ENCODE results near the gene PRR7.

The PRR7 gene

DNA sequence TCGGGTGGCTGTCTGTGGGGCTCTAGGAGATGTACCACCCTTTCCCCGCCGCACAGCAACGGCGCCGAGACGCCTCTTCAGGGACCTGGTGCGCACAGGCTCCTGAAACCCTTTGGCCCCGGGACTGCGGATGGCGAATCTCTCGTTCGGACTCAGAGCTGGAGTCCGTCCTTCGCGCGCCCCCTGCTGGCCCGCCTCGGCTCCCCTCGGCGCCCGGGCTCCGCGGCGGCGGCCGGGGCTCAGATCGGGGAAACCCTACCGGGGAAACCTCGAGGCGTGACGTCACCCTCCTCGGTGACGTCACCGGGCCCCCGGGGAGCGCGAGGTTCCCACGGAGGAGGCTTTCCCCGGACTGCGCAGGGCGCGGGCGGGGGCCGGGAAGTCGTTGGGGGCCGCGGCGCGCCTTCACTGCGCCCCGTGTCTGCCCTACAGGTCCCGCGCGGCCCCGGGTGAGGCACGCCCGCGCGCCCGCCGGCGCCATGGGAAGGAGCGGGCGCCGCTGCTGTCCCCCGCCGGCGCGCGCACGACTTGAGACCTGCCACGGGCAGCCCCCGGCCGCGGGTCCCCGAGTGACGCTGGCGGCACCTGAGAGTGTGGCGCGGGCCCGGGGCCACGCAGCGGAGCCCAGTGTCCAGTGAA is 7.9 kb downstream of the PRR7 start:
- Histone ChIP-seq H3K4me3 (ENCODE audit: low read depth, low read length, poor library complexity, severe bottlenecking) (peak overlapping the region; percentile 78), H3K9me3 (ENCODE audit: low read length) (no peaks in the 10 kb centered on the region), H3K9me2 (ENCODE audit: low read depth, low read length) (no peaks in the 10 kb centered on the region), H3K9ac (ENCODE audit: low read length) (peak overlapping the region; percentile 91), H3K36me3 (ENCODE audit: insufficient read depth, low read length) (peaks cover 27% of the 10 kb centered on the region; the same call in 1 of the 2 replicates), H3K79me2 (ENCODE audit: insufficient read depth, low read length) (no peaks in the 10 kb centered on the region), H3K27me3 (ENCODE audit: insufficient read depth, low read length) (no peaks in the 10 kb centered on the region), H2AFZ (ENCODE audit: low read length) (no peak overlapping the region), H4K20me1 (ENCODE audit: insufficient read depth, low read length) (no peaks in the 10 kb centered on the region), H3K27ac (ENCODE audit: low read depth, low read length, poor library complexity, severe bottlenecking) (peak overlapping the region; percentile 96), H3K4me2 (ENCODE audit: low read length) (peak overlapping the region; percentile 83), H3K4me1 (ENCODE audit: insufficient read depth, low read length, severe bottlenecking) (peaks cover 36% of the 10 kb centered on the region), H3F3A (ENCODE audit: insufficient read depth, low read length) (no peaks in the 10 kb centered on the region)
- TF ChIP-seq, protein P1, sequence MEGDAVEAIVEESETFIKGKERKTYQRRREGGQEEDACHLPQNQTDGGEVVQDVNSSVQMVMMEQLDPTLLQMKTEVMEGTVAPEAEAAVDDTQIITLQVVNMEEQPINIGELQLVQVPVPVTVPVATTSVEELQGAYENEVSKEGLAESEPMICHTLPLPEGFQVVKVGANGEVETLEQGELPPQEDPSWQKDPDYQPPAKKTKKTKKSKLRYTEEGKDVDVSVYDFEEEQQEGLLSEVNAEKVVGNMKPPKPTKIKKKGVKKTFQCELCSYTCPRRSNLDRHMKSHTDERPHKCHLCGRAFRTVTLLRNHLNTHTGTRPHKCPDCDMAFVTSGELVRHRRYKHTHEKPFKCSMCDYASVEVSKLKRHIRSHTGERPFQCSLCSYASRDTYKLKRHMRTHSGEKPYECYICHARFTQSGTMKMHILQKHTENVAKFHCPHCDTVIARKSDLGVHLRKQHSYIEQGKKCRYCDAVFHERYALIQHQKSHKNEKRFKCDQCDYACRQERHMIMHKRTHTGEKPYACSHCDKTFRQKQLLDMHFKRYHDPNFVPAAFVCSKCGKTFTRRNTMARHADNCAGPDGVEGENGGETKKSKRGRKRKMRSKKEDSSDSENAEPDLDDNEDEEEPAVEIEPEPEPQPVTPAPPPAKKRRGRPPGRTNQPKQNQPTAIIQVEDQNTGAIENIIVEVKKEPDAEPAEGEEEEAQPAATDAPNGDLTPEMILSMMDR (IDR thresholded peaks at IDR 0.05; ENCODE audit: low read length): peak; percentile 84
- TF ChIP-seq EZH2 (IDR thresholded peaks at IDR 0.05; ENCODE audit: borderline replicate concordance, low read length): no peak

DNA sequence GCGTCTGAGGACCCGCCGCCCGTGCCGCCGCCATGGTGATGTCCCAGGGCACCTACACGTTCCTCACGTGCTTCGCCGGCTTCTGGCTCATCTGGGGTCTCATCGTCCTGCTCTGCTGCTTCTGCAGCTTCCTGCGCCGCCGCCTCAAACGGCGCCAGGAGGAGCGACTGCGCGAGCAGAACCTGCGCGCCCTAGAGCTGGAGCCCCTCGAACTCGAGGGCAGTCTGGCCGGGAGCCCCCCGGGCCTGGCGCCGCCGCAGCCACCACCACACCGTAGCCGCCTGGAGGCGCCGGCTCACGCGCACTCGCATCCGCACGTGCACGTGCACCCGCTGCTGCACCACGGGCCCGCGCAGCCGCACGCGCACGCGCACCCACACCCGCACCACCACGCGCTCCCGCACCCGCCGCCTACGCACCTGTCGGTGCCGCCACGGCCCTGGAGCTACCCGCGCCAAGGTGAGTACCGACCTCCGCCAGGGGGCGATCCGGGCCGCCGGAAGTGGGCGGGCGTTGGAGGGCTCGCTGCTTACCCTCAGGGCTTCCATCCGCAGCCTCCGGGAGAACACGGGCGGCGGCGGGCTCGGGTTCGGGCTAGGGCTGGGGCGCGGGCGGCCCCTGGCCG is 8.5 kb downstream of the PRR7 start:
- no peaks in the 10 kb centered on the region for H3K9me2 ChIP-seq (ENCODE audit: low read depth, low read length)
- H4K20me1 ChIP-seq (ENCODE audit: insufficient read depth, low read length): no peaks in the 10 kb centered on the region
- no peaks in the 10 kb centered on the region for H3K9me3 ChIP-seq (ENCODE audit: low read length)
- TF ChIP-seq, protein P1 (IDR thresholded peaks at IDR 0.05; ENCODE audit: low read length): peak; percentile 80
- no peak for TF ChIP-seq EZH2 (IDR thresholded peaks at IDR 0.05; ENCODE audit: borderline replicate concordance, low read length)
- H3K4me2 ChIP-seq (ENCODE audit: low read length): peak overlapping the region; percentile 83
- peak overlapping the region; percentile 78 for H3K4me3 ChIP-seq (ENCODE audit: low read depth, low read length, poor library complexity, severe bottlenecking)
- H3K27me3 ChIP-seq (ENCODE audit: insufficient read depth, low read length): no peaks in the 10 kb centered on the region
- H3K27ac ChIP-seq (ENCODE audit: low read depth, low read length, poor library complexity, severe bottlenecking): peak overlapping the region; percentile 96
- no peaks in the 10 kb centered on the region for H3K79me2 ChIP-seq (ENCODE audit: insufficient read depth, low read length)
- H3K36me3 ChIP-seq (ENCODE audit: insufficient read depth, low read length): peaks cover 33% of the 10 kb centered on the region; the same call in 1 of the 2 replicates
- no peaks in the 10 kb centered on the region for H3F3A ChIP-seq (ENCODE audit: insufficient read depth, low read length)
- no peak overlapping the region for H2AFZ ChIP-seq (ENCODE audit: low read length)
- H3K4me1 ChIP-seq (ENCODE audit: insufficient read depth, low read length, severe bottlenecking): peaks cover 36% of the 10 kb centered on the region
- peak overlapping the region; percentile 91 for H3K9ac ChIP-seq (ENCODE audit: low read length)

DNA sequence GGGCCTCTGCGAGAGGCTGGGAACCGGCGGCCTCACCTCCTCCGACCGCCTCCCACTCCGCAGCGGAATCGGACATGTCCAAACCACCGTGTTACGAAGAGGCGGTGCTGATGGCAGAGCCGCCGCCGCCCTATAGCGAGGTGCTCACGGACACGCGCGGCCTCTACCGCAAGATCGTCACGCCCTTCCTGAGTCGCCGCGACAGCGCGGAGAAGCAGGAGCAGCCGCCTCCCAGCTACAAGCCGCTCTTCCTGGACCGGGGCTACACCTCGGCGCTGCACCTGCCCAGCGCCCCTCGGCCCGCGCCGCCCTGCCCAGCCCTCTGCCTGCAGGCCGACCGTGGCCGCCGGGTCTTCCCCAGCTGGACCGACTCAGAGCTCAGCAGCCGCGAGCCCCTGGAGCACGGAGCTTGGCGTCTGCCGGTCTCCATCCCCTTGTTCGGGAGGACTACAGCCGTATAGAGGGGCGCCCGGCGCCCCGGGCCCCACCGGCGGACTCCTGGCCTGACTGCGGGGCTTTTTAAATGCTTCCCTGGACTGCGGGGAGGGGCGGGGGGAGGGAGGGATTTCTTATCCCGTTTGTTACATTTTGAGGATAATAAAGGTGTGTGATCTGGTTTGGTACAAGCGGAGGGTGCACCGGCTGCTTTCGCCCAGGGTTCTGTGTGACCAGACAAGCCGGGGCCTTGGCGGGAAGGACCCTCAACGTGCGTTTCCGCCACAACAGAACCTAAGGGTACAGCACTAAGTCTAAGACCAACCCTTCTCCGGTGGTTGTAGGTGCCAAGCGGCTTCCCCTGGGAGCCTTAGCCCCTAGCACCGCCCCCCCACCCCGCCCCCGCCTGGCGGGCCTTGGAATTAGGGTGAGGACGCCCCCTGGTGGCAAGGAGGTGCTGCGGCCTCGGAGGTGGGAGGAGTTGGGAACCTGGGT is 9.3 kb downstream of the PRR7 start:
- Histone ChIP-seq H3K4me1 (ENCODE audit: insufficient read depth, low read length, severe bottlenecking) (peaks cover 36% of the 10 kb centered on the region), H3K27me3 (ENCODE audit: insufficient read depth, low read length) (no peaks in the 10 kb centered on the region), H3K9me2 (ENCODE audit: low read depth, low read length) (no peaks in the 10 kb centered on the region), H3F3A (ENCODE audit: insufficient read depth, low read length) (no peaks in the 10 kb centered on the region), H3K4me2 (ENCODE audit: low read length) (peak overlapping the region; percentile 83), H3K4me3 (ENCODE audit: low read depth, low read length, poor library complexity, severe bottlenecking) (peak overlapping the region; percentile 78), H3K36me3 (ENCODE audit: insufficient read depth, low read length) (peaks cover 39% of the 10 kb centered on the region; the same call in 1 of the 2 replicates), H3K27ac (ENCODE audit: low read depth, low read length, poor library complexity, severe bottlenecking) (peak overlapping the region; percentile 96), H3K9me3 (ENCODE audit: low read length) (no peaks in the 10 kb centered on the region), H4K20me1 (ENCODE audit: insufficient read depth, low read length) (no peaks in the 10 kb centered on the region), H2AFZ (ENCODE audit: low read length) (no peak overlapping the region), H3K79me2 (ENCODE audit: insufficient read depth, low read length) (no peaks in the 10 kb centered on the region), H3K9ac (ENCODE audit: low read length) (peak overlapping the region; percentile 91)
- TF ChIP-seq, protein P1 (IDR thresholded peaks at IDR 0.05; ENCODE audit: low read length): peak; percentile 94
- TF ChIP-seq EZH2 (IDR thresholded peaks at IDR 0.05; ENCODE audit: borderline replicate concordance, low read length): no peak
